NCI-H345 treated with DMSO at 0.1 percent for 48 hours (cell line): ENCODE measurements around the gene MACROH2A2.

ENCODE experiments used
- DNase-seq: peaks from one replicate; lab custom pipeline; 2025; ENCODE audit not compliant: unreplicated experiment; lab: John Stamatoyannopoulos, UW

Gene MACROH2A2

GRCh38 chr10:70126700-70127395 lies 74.2 kb downstream of the MACROH2A2 start:
- DNase-seq, result no peak

- no peak for DNase-seq
Measured at GRCh38 chr10:70130878-70131559, 78.4 kb downstream of the MACROH2A2 start.

GRCh38 chr10:70131560-70131937 lies 78.9 kb downstream of the MACROH2A2 start:
- DNase-seq, result no peak

DNA sequence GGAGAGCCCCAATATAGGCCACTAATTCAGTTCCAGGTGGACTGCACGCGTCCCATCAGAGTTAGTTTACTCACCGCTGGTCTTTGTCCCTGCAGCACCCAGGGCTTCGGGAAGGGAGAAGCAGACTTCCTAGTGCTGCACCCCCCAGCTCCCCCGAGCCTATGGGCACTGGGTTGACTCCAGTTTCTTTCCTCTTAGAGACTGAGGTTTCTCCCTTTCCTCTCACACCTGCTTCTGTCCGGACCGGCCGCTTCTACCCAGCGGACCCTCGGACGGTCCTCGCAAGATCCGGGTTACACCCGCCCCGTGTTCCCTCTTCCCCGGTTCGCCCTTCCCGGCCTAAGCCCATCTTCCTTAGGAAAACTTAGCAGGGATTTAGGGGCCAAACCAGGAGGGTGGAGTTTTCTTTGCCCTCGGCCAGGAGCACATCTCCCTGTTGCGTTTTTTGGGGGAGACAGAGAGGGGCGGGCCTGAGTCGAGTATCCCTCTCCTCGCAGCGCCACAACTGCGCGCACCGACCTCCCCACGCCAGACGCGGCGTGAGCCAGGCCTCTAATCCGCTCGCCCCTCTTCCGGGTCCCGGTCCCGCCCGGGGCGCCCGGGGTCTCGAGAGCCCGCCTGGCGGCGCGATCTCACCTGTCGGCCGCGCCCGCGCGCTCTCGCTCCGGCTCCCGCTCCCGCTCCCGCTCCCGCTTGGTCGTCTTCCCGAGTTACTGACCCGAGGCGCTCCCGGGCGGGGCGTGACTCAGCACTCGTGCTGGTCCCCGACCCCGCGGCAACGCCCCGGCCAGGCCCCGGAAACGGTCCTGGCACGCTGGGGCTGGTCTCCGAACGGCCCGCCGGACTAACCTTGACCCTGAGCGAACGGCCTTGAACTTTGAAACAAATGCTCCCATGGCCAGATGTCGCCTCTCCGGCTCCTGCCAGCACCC lies 79.7 kb downstream of the MACROH2A2 start, which contains the start of gene AIFM2:
TSS of gene AIFM2 (minus strand) at position 728 of the 932 bp plus-strand sequence. CDS start 8,741 bp downstream, outside the sequence.
- no peak for DNase-seq

DNA sequence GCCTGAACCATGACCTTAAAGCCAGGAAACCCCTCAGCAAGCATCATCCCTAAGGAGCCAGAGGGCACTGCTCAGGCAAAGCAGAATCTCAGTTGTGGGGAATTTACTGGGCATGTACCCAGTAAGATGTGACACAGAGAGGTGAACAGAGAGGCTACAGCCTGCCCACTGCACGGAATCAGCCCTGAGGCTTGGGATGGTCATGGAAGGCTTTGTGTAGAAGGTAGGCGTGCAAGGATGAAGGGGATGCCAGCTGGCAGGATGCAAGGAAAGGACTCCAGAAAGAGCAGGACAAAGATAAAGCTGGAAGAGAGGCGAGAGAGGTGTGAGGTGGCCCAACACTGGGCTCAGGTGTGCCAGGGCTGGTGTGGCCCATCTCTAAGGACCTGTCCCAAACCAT lies 82.4 kb downstream of the MACROH2A2 start:
- DNase-seq, result no peak

- no peak for DNase-seq
Measured at GRCh38 chr10:70135684-70136083, 83.0 kb downstream of the MACROH2A2 start.

DNA sequence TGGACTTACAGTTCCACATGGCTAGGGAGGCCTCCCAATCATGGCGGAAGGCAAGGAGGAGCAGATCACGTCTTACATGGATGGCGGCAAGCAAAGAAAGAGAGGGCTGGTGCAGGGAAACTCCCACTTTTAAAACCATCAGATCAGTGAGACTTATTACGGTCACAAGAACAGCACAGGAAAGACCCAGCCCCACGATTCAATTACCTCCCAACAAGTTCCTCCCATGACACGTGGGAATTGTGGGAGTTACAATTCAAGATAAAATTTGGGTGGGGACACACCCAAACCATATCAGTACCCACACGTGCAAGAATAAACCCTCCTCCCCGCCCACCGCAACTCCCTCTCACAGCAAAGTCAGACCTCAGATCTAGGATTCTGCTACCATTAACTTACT lies 84.5 kb downstream of the MACROH2A2 start:
- no peak for DNase-seq

DNA sequence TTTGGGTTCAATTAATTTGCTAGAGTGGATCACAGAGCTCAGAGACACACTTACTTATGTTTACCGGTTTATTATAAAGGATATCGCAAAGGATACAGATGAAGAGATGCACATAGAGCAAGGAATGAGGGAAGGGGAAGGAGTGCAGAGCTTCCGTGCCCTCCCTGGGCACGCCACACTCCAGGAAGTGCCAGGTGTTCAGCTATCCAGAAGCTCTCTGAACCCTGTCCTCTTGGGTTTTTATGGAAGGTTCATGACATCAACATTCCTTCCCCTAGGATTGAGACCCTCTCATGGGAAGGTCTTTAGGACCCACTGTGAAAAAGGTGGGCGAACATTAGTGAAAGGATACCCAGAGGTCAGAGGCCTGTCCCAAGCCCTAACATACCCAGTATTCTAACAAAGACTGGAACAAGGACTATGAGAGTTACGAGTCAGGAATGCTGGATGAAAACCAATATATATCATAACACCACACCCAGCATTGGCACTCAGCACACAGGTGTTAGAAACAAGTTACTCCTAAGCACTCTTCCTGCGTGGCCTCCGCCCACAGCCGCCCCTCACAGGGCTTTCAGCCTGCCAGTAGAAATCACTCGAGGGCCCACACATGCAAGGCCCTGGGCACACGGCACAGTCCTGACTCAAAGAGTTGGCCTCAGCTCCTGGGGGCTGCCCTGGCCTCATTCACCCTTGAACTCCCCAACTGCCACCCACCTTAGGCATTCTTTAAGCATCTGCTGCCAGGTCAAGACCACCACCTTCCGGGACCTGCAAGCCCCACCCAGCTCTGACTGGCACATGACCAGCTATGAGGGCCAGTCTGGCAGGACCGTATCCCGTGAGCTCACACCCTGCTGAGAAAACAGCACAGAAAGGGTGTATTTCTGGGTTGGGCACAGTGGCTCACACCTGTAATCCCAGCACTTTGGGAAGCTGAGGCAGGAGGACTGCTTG lies 85.6 kb downstream of the MACROH2A2 start:
- DNase-seq, result no peak

DNA sequence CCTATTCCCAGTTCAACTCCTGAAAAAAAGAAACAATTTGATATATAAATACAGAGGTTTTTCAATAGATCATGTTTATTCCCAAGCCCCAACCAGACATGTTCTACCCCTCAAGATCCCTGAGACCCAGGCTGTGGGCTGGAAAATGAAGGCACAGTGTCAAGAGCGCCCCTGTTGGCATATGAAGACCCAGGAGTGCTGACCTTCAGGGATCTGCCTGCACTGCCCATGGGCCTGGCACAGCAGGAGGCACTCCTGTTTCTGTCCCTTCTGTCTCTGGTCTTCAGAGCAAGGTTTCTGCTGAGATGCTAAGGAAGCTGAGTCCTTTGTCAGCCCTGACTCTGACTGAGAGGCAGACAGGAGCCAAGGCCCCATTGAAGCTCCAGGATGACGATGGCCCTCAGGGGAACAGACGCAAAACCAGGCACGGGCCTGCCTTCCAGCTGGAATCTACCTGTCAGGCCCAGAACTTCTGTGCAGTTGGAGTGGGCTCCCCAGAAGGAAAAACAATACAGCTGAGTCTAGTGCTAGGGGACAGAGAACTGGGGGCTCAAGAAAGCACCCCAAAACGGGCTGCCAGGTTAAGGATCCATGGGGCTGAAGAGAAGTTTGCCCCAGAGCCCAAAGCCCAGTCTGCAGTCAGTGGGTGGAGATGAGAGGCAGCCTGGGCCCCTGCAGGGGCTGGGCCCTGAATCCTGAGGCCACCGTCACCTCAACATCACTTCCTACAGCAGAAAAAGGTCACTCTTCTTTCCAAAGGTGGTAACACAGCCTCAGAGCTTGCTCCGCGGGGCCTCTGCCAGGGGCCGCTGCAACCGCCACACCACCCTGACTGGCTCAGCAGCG lies 86.7 kb downstream of the MACROH2A2 start:
- no peak for DNase-seq

DNA sequence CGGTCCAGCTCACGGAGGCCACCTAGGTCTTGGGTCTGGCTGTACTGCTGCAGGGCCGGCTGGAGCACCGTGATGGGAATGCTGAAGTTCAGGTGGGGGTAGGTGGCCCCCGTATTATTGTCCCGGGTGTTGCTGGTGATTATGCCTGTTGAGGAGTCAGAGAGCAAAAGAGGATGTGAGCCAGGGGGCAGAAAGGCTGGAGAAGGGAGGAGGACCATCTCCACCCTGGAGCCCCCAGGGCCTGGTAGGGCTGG lies 87.3 kb downstream of the MACROH2A2 start:
- no peak for DNase-seq

- DNase-seq, result no peak
Measured at GRCh38 chr10:70140297-70140696, 87.7 kb downstream of the MACROH2A2 start.

GRCh38 chr10:70142555-70142954 lies 89.9 kb downstream of the MACROH2A2 start:
- DNase-seq, result no peak

GRCh38 chr10:70144372-70145110 lies 91.9 kb downstream of the MACROH2A2 start:
- no peak for DNase-seq

GRCh38 chr10:70145166-70145665 lies 92.6 kb downstream of the MACROH2A2 start:
- DNase-seq, result no peak

DNA sequence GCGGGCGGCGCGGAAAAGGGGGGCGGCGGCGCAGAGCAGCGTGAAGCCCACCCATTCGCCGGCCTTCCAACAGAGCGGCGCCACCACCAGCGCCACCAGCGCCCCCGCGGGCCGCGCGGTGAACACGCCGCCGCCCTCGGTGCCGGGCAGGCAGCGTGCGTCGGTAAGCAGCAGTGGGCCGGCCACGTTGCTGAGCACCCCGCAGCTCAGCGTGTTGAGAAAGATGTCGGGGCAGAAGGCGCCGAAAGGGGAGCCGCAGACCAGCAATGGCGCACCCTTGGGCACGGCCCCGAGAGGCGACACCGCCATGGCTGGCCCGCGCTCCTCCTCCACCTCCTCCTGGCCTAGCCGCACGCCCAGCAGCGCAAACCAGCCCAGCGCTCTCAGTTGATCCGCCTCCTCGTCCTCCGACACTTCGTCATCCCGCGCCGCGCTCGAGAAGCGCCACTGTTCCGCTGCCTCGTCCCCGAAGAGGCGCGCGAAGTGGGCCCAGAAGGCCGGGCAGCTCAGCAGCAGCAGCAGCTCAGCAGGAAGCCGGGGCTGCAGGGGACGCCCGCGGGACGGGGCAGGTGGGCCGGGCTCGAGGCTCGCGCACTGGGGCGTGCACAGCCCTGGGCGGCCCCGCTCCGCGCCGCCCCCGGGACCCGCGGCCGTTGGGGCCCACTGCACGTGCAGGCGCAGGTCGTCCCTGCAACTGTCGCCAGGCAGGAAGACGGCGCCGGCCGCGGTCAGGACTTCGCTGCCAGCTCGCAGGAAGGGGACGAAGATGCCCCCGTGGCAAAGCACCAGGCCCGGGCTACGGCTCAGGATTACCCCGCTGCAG lies 93.2 kb downstream of the MACROH2A2 start:
- peak; percentile 32 for DNase-seq

GRCh38 chr10:70146489-70147258 lies 94.0 kb downstream of the MACROH2A2 start, which contains the start of gene TYSND1:
TYSND1 (minus strand) TSS chr10:70146700; CDS start chr10:70146586, 114 bp downstream.
- peak; percentile 92 for DNase-seq

- no peak for DNase-seq
Measured at GRCh38 chr10:70147259-70147625, 94.6 kb downstream of the MACROH2A2 start.
